ENCODE results near the gene ANKRD37. TPM values are rescaled to one million over a fixed set of nuclear protein-coding genes. Genes with fewer than 3 reads are reported as not detected.

Gene ANKRD37
- total RNA-seq, 1 experiment from 2014 or later, result 5.1 TPM

DNA sequence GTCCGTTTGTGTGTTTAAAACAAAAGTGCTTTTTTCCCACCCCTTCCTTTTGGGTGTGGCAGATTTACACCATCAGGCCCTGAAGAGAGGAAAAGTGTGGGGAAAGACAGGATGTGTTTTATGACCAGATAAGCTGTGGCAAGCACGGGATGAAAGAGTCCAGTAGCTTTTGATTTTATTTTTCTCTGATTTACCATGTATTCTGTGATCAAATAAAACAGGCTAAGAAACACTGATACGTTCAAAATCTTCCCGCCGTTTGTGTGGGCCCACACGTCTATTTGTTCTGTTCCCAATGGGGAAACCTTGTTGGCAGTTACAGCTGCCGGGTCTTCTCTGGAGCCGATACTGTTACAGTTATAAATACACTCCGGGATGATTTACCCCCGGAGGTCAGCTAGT lies 11.7 kb upstream of the ANKRD37 start:
- Histone ChIP-seq H3K27ac (ENCODE audit: low read length) (no peak overlapping the region), H3K27me3 (ENCODE audit: control insufficient read depth, insufficient read depth, low read length) (no peaks in the 10 kb centered on the region), H3K9me3 (ENCODE audit: control insufficient read depth, insufficient read depth, low read depth, low read length) (no peaks in the 10 kb centered on the region), H3K36me3 (ENCODE audit: control insufficient read depth, insufficient read depth, low read length) (no peaks in the 10 kb centered on the region), H3K4me1 (ENCODE audit: control insufficient read depth, insufficient read depth, low read length) (no peaks in the 10 kb centered on the region), H3K4me3 (ENCODE audit: low read depth in 2 of 2, low read length in 2 of 2) (no peak overlapping the region)
- ChIA-PET POLR2A (no interaction called here), CTCF (interaction anchor here (0.6 kb wide), 1 partner anchor 206 kb away, joined by 3 read pairs; no protein-coding TSS in a partner anchor)
- DNase-seq (ENCODE audit: low read depth, low spot score) (no peak), ATAC-seq (no peak)
- TF ChIP-seq, protein P1, sequence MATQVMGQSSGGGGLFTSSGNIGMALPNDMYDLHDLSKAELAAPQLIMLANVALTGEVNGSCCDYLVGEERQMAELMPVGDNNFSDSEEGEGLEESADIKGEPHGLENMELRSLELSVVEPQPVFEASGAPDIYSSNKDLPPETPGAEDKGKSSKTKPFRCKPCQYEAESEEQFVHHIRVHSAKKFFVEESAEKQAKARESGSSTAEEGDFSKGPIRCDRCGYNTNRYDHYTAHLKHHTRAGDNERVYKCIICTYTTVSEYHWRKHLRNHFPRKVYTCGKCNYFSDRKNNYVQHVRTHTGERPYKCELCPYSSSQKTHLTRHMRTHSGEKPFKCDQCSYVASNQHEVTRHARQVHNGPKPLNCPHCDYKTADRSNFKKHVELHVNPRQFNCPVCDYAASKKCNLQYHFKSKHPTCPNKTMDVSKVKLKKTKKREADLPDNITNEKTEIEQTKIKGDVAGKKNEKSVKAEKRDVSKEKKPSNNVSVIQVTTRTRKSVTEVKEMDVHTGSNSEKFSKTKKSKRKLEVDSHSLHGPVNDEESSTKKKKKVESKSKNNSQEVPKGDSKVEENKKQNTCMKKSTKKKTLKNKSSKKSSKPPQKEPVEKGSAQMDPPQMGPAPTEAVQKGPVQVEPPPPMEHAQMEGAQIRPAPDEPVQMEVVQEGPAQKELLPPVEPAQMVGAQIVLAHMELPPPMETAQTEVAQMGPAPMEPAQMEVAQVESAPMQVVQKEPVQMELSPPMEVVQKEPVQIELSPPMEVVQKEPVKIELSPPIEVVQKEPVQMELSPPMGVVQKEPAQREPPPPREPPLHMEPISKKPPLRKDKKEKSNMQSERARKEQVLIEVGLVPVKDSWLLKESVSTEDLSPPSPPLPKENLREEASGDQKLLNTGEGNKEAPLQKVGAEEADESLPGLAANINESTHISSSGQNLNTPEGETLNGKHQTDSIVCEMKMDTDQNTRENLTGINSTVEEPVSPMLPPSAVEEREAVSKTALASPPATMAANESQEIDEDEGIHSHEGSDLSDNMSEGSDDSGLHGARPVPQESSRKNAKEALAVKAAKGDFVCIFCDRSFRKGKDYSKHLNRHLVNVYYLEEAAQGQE (IDR thresholded peaks at IDR 0.05; ENCODE audit: insufficient read depth in 1 of 2, low read depth in 2 of 2, low read length in 1 of 2), result no peak
- no peak for TF ChIP-seq TCF7L2 (IDR thresholded peaks at IDR 0.05; ENCODE audit: low read depth, low read length)
- TF ChIP-seq, protein P2, sequence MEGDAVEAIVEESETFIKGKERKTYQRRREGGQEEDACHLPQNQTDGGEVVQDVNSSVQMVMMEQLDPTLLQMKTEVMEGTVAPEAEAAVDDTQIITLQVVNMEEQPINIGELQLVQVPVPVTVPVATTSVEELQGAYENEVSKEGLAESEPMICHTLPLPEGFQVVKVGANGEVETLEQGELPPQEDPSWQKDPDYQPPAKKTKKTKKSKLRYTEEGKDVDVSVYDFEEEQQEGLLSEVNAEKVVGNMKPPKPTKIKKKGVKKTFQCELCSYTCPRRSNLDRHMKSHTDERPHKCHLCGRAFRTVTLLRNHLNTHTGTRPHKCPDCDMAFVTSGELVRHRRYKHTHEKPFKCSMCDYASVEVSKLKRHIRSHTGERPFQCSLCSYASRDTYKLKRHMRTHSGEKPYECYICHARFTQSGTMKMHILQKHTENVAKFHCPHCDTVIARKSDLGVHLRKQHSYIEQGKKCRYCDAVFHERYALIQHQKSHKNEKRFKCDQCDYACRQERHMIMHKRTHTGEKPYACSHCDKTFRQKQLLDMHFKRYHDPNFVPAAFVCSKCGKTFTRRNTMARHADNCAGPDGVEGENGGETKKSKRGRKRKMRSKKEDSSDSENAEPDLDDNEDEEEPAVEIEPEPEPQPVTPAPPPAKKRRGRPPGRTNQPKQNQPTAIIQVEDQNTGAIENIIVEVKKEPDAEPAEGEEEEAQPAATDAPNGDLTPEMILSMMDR (IDR thresholded peaks at IDR 0.05), result no peak
- no peak for TF ChIP-seq SIN3A (IDR thresholded peaks at IDR 0.05; ENCODE audit: borderline replicate concordance, insufficient read depth, low read depth, low read length)
- TF ChIP-seq POLR2AphosphoS5 (IDR thresholded peaks at IDR 0.05; ENCODE audit: low read depth, low read length), result no peak
- intact Hi-C loops (cut with micrococcal nuclease; ENCODE audit: unreplicated experiment) (no loop called here), in situ Hi-C loops (cut with HindIII; ENCODE audit: low pct_unique_long_range_greater_than_20kb, low sequenced_read_pairs) (no loop called here)
- BruUV-seq (replicated peaks), result no TSS peak

- DNase-seq (ENCODE audit: low read depth, low spot score) (no peak), ATAC-seq (no peak)
- BruUV-seq (replicated peaks), result no TSS peak
- in situ Hi-C loops (cut with HindIII; ENCODE audit: low pct_unique_long_range_greater_than_20kb, low sequenced_read_pairs), result no loop called here
- ChIA-PET CTCF (no interaction called here), POLR2A (no interaction called here)
- Histone ChIP-seq H3K9me3 (ENCODE audit: control insufficient read depth, insufficient read depth, low read depth, low read length) (no peaks in the 10 kb centered on the region), H3K4me3 (ENCODE audit: low read depth in 2 of 2, low read length in 2 of 2) (no peak overlapping the region), H3K27me3 (ENCODE audit: control insufficient read depth, insufficient read depth, low read length) (no peaks in the 10 kb centered on the region), H3K27ac (ENCODE audit: low read length) (no peak overlapping the region), H3K36me3 (ENCODE audit: control insufficient read depth, insufficient read depth, low read length) (no peaks in the 10 kb centered on the region), H3K4me1 (ENCODE audit: control insufficient read depth, insufficient read depth, low read length) (no peaks in the 10 kb centered on the region)
- intact Hi-C loops (cut with micrococcal nuclease; ENCODE audit: unreplicated experiment), result no loop called here
- TF ChIP-seq TCF7L2 (IDR thresholded peaks at IDR 0.05; ENCODE audit: low read depth, low read length) (no peak), SIN3A (IDR thresholded peaks at IDR 0.05; ENCODE audit: borderline replicate concordance, insufficient read depth, low read depth, low read length) (no peak), POLR2AphosphoS5 (IDR thresholded peaks at IDR 0.05; ENCODE audit: low read depth, low read length) (no peak)
- TF ChIP-seq, protein P2 (IDR thresholded peaks at IDR 0.05), result no peak
- TF ChIP-seq, protein P1 (IDR thresholded peaks at IDR 0.05; ENCODE audit: insufficient read depth in 1 of 2, low read depth in 2 of 2, low read length in 1 of 2), result no peak
Measured at GRCh38 chr4:185387957-185388356, 8.7 kb upstream of the ANKRD37 start.

Measured in Panc1 (cell line).